HG02571 (cell line): ENCODE results near the gene BRI3BP.
"Not testable (repeated sequence)": the region's sequence is repeated elsewhere in the genome, so short reads cannot be mapped to it uniquely, and the experiment has no call there.

Source experiments
- ATAC-seq: cut with Tn5 transposase; IDR thresholded peaks from one replicate; pipeline ENCODE4 v1.9.1; 2021; ENCODE audit warnings: mild to moderate bottlenecking, moderate library complexity; ENCODE audit not compliant: unreplicated experiment

BRI3BP gene

DNA sequence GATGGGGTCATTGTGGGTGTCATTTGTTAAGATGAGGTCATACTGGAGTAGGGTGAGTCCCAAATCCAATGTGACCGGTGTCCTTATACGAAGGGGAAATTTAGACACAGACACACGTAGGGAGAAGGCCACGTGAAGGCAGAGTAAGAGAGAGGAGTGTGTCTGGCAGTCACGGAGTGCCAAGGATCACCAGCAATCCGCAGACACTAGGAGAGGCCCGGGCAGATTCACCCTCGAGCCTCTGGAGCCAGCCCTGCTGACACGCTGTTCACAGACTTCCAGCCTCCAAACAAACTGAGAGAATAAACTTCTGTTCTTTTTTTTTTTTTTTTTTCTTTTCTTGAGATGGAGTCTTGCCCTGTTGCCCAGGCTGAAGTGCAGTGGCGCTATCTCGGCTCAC is 24.9 kb downstream of the BRI3BP start:
- ATAC-seq = no peak

DNA sequence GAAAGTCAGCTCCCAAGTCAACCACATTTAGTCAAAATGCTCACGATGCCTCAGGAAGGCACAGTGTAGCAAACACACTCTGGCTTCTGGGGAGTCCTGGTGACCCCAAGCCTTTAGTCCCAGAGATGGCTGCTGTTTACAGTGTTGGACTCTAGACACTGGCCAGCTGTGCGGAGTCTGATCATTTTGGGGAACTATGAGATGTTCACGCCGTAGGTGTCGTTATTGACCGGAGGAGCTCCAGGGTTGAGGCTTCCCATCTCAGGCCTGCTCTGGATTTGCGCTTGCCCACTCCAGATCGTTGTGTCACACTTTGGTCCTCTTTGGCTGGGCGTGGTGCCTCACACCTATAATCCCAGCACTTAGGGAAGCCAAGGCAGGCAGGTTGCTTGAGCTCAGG is 27.7 kb downstream of the BRI3BP start:
- ATAC-seq = no peak

DNA sequence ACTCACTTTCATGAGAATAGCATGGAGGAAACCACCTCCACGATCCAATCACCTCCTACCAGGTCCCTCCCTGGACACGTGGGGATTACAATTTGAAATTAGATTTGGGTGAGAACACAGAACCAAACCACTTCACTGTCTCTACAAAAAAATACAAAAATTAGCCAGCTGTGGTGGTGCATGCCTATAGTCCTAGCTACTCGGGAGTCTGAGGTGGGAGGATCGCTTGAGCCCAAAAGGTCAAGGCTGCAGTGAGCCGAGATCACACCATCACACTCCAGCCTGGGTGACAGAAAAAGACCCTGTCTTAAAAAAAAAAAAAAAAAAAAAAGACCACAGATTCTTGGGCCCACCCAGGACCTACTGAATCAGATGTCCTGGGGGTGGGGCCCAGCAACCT is 28.3 kb downstream of the BRI3BP start:
- ATAC-seq = no peak

DNA sequence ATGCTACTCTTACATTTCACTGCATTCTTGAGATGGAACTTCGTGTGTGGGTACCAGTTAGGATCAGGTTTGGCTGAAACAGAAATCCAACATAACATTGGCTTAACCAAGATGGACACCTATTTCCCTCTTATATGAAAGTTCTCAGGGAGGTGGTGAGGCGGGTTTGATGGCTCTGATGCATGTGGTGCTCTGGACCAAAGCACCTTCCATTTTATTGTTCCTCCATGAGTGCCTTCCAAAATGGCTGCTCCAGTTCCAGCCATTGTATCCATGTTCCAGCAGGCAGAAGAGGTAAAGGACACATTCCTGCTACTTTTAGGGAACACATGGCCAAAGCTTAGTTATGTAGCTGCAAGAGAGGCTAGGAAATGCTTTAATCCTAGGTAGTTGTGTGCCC is 29.6 kb downstream of the BRI3BP start:
- no peak for ATAC-seq

DNA sequence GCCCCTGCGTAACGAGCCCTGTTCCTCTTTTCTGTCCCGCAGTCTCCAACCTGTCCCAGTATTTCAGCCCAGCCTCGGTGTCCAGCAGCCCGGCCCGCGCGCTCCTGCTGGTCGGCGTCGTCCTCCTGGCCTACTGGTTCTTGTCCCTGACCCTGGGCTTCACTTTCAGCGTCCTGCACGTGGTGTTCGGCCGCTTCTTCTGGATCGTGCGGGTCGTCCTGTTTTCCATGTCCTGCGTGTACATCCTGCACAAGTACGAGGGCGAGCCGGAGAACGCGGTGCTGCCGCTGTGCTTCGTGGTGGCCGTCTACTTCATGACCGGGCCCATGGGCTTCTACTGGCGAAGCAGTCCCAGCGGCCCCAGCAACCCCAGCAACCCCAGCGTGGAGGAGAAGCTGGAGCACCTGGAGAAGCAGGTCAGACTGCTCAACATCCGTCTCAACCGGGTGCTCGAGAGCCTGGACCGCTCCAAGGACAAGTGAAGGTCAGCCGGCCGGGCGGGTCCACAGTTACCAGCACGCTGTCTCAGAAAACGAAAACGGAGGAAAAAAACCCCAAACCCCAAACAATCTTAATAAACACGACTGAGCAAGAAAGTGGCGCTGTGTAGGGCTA is 31.6 kb downstream of the BRI3BP start:
- no peak for ATAC-seq

DNA sequence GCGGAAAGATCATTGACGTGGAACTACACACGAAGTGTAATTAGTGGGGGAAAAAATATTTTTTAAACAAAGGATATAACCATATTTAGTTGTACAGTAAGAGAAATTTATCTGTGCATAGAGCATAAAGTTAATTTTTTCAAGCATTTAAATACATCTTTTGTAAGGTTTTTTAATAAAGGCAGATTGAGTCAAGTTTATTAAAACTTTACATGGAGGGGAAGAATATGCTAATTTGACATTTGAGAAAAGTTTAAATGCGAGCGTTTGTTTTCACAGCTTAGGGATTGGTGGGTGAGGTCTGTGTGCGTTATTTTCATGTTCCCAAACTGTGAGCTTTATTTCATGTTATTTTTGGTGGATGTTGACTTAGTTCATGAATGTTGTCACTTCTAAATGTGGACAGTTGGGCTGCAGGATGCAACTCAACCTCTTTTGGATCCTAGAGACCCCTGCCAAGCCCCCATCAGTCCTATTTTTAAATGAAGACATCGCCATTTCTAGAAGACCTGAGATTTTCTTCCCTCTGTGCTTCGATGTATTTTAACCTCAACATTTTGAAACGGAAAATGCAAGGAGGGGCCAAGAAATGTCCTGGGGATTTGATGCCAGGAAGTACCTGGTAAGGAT is 32.3 kb downstream of the BRI3BP start:
- ATAC-seq = no peak

DNA sequence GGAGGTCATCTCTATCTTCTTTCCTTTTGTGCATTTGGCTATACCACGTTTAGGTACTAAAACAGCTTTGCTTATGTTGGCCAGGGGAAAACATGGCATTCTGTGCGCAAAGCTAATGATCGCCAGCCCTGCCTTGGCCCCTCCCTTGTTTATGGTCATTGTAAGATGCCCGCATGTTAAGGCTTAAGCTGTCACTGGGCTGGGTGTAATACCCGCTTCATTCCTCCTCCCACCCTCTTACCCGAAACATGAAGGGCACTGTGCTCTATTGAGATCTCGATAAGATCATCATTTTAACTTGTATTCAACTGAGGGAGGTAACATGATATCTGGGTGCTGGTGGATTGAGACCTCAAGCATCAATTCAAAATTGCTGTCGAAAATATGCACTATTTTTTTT is 34.7 kb downstream of the BRI3BP start:
- ATAC-seq = no peak

DNA sequence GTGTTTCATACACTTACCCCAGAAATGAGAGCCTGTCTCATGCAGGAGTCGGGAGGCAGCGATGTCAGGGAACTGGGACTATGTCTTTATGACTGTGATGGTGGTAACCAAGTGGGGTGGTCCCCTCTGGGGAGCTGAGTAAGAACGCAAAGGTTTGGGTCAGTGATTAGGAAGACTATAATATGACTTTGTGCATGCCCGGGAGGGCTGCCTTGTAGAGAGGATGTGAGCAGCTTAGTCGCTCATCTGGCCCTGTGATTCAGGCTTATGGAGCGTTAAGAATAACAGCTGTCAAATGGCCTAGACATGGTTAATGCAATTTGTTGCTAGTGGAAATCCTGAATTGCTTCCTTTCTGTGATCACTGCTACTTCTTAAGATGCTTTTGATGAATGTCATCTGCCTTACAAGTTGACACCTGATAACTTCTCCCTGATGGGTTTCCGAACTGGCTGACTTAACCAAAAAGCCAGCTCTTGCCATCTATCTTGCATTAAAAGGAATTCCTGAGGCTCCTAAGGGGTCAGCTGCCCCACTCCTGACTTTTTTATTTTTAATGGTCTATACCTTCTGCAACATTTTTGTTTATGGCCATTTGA is 36.4 kb downstream of the BRI3BP start:
- ATAC-seq = no peak

DNA sequence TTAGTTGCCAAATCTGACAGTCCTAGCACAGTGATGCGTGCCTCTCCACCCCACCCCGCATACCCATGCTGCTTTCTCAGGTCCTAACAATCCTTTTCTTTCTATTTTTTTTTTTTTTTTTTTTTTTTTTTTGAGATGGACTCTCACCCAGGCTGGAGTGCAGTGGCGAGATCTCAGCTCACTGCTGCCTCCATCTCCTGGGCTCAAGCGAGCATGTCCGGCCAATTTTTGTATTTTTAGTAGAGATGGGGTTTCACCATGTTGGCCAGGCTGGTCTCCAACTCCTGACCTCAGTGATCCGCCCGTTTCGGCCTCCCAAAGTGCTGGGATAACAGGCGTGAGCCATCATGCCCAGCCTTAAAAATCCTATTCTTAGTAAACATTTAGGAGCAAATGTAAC is 38.0 kb downstream of the BRI3BP start:
- not testable (repeated sequence) for ATAC-seq

DNA sequence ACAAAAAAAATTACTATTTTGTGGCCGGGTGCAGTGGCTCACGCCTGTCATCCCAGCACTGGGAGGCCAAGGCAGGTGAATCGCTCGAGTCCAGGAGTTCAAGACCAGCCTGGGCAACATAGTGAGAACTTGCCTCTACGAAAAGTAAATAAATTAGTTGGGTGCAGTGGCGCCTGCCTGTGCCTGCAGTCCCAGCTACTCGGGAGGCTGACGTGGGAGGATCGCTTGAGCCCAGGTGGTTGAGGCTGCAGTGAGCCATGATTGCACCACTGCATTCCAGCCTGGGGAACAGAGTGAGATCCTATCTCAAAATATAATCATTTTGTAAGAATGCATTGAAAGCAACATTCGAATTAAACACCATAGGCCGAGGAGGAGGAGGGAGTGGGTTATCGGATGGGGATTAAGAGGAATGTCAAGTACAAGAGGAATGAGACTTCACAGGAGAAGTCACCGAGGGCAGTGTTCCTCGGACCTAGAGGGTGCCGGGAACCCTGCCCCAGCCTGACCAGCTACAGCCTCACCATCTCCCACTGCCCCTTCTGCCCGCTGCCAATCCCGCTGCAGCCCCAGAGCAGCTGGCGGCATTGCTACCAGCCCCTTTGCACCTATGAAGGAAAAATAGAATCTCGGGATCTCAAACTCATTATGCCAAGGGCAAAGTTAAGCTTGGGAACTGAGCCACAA is 39.2 kb downstream of the BRI3BP start:
- no peak for ATAC-seq

DNA sequence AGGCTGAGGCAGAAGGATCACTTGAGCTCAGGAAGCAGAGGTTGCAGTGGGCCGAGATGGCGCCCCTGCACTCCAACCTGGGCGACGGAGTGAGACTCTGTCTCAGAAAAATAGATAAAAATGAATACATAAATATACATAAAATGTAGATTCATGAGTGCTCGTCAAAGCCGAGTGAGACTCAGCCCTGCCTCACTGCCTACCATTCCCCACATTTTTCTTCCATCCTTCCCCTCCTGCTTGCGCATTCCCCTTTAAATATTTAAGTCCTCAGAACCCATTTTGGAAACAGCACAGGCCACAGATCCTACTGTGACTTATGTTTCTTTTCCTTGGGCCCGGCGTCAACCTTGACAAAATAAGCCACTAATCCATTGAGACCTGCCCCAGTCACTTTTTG is 39.8 kb downstream of the BRI3BP start:
- no peak for ATAC-seq

DNA sequence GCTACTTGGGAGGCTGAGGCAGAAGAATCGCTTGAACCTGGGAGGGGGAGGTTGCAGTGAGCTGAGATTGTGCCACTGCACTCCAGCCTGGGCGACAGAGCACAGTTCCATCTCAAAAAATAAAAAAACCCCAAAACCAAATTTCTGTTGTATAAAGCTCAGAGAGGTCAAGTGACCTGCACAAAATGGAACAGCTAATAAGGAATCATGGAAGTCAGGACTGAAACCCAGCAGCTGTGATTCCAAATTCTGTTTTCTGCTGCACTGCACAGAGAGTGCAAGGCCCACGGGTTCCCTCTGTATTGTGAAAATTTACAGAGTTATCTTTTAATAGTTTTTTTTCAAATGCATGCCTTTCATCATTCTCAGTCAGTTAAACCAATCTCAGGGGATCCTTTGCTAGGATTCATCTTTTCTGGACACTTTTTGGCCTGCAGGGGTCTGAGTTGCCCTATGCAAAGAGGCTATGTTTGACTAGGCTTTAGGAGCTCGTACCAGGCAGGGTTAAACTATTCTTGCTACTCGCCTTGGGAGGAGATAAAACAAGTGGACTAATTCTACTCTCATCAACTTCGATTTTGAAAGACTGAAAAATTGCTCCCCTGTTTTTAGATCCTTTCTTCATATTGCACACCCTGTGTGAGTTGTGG is 45.7 kb downstream of the BRI3BP start:
- no peak for ATAC-seq

DNA sequence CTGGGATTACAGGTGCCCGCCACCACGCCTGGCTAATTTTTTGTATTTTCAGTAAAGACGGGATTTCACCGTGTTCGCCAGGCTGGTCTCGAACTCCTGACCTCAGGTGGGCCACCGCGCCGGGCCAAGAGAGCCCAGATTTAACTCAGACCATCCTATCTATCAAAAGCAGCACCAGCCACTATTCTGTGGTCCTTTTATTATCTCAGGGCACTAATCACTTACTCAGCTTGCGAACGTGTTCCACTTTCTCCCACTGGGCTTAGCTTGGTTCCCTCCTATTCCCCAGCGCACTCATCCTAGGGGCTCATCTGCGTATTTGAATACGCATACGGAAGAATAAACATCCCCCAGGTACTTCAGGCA is 55.6 kb downstream of the BRI3BP start:
- no peak for ATAC-seq

DNA sequence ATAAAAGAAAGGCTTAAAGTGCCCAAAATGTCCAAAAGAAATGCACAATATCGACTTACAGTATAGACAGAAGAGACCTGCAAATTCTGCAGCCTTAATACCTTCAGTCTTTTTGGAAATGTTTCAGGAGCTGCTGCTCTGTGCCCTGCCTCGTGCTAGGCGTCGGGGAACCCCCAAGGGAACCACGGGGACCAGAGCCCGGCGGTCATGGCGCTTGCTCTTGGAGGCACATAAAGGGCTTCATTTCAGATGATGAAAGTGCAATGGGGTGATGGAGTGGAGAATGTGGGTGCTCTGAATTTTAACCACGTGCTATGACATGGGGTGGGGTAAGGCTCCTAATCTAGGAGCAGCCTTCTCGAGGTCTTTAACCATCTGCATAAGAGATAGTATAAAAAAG is 57.0 kb downstream of the BRI3BP start:
- ATAC-seq = no peak

DNA sequence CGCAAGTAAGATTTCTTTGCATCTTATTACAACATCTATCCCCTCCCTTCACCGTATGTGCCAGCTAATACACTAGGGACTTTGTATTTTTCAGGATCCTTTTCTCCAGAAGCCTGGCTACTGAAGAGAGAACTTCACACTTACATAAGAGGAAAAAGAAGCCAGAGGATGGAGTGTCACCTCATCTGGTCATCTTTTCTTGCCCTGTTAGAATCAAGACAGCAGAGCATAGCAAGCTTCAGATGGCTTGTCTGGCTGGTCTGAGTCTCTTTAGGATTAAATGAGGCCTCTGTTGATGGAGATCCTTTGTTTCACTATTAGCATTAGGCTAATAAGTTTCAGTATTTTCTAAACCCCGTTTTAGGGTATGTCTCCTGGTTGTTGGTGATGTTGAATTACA is 57.4 kb downstream of the BRI3BP start:
- ATAC-seq = no peak

DNA sequence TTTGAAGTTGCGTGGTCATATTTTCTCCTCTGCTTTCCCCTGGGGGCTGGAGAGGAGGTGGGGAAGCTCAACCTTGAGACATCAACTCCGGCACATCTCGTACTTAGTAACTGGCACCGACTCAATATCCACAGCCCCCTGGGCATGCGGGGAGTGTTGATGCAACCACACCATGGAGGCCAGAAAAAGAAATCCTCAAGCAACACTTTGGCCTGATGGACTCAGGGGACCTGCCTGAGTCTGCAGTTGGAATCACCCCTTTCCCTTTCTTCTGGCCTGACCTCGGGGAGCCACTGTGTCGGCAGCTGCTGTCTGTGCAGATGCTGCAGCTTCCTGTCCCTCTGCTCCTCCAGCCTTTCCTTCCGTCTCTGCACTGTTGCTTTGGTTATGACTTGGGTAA is 60.4 kb downstream of the BRI3BP start:
- no peak for ATAC-seq

DNA sequence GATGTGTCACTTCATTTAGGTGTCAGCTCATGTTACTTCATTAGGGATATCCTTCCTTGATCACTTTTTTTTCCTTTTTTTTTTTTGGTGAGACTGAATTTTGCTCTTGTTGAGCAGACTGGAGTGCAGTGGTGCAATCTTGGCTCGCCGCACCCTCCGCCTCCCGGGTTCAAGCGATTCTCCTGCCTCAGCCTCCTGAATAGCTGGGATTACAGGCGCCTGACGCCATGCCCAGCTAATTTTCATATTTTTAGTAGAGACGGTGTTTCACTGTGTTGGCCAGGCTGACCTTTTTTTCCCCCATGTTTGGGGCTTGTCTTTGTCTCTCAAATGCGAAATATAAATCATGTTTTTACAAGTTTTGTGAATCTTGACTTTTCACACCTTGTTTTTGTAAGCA is 62.1 kb downstream of the BRI3BP start:
- no peak for ATAC-seq

DNA sequence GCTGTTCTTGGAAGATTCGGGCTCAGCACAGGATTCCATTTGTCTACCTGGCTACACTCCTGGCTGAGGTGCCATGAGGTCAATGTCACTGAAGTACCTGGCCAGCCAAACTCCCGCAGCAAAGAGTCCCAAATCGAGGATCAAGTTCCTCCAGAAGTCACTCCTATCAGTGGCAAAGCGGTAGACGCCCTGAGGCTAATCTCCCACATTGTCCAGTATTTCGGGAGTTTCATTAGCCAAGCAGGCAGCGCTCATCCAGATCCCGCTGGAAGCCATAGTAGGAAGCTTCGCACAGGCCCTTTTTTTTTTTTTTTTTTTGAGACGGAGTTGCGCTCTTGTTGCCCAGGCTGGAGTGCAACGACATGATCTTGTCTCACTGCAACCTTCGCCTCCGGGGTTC is 62.9 kb downstream of the BRI3BP start:
- no peak for ATAC-seq

DNA sequence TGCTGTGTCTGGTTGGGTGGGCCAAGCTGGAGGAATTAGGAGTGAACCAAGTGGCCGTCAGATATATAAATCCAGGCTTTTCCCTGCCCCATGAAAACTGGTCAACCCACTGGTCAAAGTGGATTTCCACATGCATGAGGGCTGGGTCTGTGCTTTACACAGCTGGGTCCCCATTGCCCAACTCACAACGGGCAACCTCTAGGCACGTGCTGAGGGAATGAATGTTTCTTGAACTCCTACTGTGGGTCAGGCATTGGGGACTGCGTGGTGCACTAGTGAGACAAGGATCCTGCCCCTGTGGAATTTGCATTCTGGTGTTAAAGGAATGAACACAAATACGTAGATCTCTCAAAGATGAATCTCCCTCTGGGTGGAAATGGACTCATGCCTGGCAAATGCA is 64.3 kb downstream of the BRI3BP start:
- ATAC-seq = no peak

DNA sequence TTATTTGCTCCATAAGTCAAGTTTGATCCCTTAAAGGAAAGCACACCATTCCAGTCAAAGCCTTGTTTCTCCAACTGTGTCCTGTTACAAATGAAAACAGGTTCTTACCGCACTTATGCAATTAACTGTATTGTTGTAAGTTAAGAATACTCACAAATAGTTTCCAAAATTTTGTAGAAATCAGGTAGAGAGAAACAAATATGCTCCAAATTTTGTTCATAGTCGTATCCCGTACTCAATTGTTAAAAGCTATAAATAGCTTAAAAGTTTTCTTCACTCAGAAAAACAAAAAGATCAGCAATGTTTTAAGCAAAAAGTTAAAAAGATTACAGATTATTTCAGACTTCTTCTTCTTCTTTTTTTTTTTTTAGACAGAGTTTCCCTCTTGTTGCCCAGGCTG is 67.8 kb downstream of the BRI3BP start:
- ATAC-seq = no peak

DNA sequence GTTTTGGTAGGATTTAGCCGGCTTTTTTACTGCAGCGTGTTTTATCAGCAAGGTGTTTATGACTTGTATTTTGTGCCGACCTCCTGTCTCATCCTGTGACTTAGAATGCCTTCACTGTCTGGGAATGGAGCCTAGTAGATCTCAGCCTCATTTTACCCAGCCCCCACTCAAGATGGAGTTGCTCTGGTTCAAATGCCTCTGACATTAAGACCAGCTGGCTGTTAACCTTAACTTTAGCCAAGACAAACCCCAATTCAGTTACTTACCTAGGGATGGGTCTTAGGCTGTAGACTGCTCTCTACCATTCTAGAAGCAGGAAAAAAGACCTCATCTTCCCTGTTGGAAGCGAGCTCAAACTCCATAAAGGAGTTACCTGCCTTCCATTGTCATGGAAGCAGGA is 70.1 kb downstream of the BRI3BP start:
- ATAC-seq = not testable (repeated sequence)

DNA sequence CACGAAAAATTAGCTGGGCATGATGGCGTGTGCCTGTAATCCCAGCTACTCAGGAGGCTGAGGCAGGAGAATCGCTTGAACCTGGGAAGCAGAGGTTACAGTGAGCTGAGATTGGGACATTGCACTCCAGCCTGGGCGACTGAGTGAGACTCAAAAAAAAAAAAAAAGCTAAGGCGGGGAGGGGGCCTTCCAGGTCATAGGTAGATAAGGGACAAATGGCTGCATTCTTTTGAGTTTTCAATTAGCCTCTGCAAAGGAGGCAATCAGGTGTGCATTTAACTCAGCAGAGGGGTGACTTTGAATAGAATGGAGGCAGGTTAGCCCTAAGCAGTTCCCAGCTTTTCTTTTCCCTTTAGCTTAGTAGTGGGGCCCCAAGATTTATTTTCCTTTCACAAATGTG is 71.0 kb downstream of the BRI3BP start:
- no peak for ATAC-seq
